Raji (cell line): Measurements from ENCODE around the gene IDH3A.

Experiments used
- POLR2A ChIP-seq: IDR thresholded peaks from 2 replicates; pipeline ENCODE4 v1.6.1; 2011; ENCODE audit warnings: low read depth, low read length, control low read depth; ENCODE audit not compliant: insufficient read depth

Gene IDH3A

DNA sequence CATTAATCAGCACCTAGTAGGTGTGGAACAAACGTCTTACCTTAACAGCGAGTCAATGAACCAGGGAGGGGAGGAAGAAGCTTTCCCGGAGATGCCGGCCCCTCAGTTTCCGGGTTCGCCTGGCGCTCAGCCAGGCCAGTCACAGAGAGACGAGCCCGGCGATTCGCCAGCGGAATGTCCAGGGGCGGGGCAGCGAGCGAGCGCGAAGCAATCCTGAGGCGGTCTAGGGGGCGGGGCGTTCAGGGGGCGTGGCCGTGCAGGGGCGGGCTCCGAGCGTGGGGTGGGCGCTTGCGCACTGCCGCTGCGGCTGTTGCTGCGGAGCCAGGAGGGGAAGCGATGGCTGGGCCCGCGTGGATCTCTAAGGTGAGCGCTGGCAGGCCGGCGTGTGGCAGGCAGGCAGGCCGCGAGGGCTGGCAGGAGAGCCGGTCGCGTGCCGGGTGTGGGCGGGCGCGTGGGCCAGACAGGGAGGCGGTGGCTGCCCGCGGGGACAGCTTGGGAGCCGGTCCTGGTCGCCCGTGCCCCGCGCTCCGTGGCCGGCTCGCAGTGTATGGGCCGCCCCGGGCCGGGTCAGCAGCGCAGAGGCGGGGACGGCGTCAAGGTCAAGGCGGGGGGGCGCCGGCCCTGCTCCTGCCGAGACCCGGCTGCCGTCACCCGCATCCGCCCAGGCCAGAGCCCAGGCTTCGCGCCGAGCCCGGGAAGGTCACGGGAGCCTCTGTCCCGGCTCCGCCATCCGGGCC lies at the start of gene IDH3A:
Gene IDH3A, plus strand, starts transcription at position 295 of the 737 bp plus-strand sequence. Its CDS starts 42 bp downstream, at position 337.
- TF ChIP-seq POLR2A: peak; percentile 96

DNA sequence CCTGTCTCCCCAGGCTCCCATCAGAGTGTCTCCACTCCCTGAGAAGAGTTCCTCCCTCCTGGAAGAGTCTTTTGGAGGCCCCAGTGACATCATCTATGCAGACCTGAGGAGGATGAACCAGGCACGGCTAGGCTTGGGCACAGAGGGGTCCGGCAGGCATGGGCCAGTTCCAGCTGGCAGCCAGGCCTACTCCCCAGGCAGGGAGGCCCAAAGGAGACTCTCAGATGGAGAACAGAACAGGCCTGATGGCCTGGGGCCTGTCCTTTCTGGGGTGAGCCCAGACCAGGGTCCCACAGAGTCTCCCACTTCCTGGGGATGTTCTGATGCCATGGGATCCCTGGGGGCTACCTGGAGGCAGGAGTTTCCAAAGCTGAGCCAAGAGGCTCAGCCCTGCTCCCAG lies 48.3 kb upstream of the IDH3A start:
- TF ChIP-seq POLR2A: no peak

DNA sequence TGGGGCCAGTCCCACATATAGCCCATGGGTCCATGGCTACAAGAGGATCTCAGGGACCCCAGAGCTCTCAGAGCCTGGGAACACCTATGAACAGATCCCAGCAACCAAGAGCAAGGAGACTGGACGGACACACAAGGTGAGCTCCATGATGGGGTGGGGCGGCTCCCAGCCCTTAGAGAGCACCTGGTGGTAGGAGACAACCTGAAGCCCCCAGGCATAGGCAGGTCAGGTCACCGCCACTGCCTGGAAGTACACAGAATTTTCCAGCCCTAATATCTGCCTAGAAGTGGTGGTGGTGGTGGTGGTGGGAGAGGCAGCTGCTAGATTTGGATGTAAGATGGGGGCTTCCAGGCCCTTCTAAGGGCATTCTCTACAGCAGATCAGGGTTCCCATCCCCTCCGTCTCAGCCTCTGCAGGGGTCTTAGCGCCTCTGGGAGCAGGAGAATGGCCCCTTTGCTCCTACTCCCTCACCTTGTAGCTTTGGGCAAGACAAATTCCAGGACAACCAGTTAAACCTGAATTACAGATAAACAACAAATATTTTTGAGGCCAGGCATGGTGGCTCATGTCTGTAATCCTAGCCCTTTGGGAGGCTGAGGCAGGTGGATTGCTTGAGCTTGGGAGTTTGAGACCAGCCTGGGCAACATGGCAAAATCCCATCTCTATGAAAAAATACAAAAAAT lies 47.6 kb upstream of the IDH3A start:
- no peak for TF ChIP-seq POLR2A

DNA sequence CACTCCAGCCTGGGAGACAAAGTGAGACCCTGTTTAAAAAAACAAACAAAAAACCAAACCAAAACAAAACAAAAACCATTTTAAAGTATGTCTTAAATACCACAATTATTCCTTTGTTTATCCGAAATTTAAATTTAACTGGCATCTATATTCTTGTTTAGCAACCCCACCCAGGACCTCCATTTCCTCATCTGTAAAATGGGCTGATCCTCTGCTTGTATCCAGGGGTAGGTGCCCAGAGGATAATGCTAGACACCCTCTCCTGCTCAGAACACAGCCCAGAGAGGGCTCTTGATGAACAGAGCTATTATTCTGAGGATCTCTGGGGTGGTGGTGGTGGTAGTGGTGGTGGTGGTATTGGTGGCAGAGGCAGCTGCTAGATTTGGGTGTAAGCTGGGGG lies 47.0 kb upstream of the IDH3A start:
- no peak for TF ChIP-seq POLR2A

DNA sequence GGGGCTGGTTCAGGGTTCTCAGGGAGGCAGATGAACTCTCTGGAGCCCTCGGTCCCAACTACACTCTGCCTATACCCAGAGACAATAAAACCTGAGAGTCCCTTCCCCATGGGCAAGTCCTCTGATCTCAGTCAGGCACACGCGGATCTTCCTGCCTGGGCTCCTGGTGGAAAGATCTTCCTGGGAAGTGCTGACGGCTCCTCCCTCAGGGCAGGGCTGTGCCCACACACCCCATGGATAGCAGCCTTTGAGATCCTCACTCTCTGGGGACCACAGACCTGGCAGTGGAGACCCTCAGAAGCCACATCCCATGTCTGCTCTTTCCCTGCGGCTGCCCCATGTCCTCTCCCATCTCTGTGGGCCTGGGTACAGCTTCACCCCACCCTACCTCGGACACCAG lies 46.4 kb upstream of the IDH3A start:
- no peak for TF ChIP-seq POLR2A

DNA sequence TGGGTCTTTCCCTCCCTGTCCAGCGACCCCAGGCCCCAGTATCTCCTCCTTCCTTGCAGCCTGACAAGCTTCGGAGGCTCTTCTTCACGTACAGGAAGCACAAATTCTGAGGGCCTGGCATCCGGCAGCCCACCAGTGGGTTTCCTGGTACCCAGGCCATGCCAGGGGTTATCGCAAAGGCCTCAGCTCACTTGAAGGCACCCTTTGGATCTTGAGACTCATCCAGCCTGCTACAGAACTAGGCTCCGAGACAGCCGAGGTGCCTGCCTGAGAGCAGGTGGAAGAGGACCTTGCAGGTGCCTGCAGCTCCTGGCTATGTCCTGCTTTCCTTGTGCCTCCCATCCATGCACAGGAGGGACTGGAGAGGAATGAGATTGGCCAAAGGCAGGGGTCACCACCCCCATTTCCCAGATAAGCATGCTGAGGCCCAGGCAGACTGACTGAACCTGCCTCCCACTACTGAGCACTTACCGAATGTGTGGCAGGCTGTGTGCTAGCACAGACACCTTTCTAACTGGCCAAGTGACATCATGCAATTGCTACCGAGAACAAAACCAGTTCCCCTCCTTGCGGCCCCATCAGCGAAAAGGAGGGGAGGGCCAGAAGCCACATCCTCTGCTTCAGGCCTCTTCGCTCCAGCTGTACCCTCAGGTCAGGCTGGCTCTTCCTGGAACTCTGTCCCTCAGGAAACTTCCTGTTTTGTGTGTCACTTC lies 45.6 kb upstream of the IDH3A start:
- no peak for TF ChIP-seq POLR2A

DNA sequence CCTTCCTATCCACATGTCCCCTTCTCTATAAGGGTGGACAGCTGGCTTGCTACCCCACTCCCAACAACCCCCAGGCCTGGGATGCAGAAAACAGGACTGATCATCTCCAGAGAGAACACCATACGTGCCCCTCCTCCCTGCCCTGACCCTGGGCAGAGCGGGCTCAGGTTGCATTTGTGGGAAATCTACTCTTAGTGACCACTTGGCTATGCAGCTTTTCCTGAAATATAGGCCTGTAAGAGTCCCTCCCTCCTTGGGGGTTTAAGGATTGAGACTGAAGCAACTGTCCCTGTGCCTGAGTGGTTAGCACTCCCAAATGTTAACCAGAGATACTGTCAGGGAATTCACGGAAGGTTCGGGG lies 45.1 kb upstream of the IDH3A start:
- TF ChIP-seq POLR2A: no peak

DNA sequence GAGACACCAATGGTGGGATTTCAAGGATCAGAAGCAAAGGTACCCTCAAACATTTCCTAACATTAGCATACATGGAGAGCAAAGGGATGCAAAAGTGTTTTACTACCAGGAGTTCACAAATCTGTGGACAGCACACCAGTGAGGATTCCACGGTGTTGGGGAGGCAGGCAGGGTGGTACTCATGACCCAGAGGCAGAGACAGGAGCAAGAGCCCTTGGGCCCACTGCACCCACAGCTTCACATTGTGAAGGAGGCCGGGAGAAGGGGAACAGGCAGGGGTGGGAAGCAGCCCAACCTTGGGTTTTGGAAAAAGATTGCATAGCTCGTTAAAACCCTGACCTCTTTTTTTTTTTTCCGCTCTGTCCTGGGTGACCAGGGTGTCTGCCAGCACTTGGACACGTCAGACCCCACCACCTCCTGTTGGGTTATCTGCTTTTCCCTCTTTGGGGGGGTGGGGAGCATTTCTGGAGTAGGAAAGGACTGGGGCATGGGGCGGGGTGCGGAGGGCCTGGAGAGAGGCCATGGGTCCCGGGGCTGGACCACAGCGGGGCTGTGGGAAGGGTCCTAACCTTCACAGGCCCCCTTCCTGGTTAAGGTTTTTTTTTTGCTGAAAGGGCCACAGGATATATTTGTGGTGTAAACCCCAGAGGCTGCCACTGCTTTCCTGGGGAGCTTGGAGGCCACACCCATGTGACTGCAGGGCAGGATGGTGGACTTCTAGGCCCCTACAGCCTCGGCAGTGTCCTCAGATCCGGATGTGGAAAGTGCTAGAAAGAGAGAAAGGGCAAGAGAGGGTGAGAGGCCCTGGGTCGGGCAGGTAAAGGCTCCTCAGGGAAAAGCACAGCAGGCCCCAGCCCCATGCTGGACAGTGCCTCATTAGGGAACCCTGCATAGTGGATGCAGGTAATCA lies 44.3 kb upstream of the IDH3A start:
- TF ChIP-seq POLR2A: no peak

DNA sequence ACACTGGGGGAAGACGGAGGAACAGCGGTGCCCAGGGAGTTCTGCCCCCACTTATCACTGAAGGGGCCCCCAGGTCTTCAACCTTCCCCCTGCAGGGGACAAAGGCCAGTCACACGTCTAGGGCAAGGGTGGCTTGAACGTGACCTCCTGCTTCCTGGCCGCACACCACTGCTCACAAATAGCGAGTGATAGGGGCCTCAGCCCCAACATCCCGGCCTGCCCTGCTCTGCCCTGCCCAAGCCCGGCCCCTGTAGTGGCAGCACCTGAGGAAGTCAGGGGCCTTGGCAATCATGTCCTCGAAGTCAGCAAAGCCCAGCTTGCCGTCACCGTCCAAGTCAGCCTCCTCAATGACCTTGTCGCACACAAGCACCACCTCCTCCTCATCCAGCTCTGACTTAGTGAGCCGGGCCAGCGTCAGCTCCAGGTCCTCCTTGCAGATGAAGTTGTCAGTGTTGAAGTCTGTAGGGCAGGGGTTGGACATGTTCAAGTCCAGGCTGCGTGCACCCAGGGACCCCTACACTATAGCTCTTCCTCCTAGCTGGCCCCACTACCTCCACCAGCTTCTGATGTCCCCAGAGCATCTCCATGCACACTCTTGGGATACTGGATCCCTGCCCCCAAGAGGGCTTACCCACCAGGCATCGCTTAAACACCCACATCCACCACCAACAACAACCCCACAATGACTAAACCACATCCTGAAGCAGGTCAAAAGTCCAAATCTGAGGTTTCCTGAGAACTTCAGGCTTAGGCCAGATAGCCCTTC lies 43.5 kb upstream of the IDH3A start:
- TF ChIP-seq POLR2A: no peak

DNA sequence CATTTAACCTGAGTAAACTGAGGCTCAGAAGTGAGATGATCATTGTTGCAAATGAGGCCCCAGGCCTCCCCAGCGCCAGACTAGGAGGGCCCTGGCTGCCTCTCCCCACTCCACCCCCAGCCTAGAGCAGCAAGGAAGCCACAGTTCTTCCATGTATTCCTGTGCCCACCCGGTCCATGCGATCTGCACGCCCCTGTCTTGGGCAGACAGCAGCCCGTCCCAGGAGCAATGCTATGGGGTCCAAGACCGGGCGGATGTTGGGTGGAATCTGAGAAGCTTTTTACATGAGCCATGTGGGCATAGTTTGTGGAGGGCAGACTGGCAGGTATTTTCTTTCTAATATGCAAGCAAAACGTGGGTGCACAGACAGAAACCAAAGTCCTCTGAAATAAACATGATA lies 41.7 kb upstream of the IDH3A start:
- no peak for TF ChIP-seq POLR2A

DNA sequence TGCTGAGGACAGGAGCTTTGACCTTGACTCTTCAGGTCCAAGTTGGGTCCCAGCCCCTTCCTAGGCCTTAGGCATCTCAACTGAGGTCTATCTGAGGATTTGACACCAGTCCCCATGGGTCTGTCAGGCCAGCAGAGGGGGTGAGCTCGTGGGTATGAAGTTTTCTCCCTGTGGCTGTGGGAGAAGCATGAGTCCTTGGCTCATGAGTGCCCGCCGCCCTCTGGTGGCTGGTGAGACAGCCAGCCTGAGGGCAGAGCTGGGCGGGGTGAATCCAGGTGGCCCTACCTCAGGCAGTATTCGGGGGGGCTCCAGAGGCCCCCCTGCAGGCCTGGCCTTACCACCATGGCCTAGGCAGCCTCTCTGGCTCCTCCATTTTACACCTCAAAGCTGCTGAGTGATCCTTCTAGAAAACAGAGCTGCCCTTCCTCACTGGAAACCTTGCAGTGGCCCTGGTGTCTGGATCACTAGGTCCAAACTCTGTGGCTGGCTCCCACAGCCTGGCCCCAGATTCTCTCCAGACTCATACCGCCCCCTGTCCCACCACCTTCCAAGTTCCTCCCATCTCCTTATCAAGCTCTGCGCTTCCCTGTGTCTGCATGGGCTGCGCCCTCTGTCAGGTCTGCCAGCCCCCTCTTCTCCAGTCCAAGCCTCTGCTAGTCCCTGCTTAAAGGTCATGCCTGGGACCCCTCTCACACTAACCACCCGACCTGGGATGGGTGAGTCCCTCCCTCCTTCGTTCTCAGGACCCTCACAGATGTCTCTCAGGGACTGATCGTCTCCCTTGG lies 40.7 kb upstream of the IDH3A start:
- no peak for TF ChIP-seq POLR2A

DNA sequence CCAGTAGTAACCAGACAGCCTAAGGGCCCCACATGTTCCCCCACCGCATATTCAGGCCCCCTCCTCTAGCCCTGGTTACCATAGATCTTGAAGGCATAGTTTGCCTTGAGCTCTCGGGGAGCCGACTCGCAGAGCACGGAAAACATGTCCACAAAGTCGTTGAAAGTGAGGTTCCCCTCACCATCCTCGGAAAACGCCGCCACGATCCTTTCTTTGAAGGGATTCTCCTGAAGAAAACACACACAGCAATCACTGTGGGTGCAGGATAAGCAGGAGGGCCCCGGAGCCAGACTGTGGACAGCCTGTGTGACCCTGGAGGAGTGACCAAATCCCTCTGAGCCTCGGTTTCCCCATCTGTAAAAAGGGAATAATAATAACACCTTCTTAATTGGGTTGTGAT lies 40.0 kb upstream of the IDH3A start:
- TF ChIP-seq POLR2A: no peak

DNA sequence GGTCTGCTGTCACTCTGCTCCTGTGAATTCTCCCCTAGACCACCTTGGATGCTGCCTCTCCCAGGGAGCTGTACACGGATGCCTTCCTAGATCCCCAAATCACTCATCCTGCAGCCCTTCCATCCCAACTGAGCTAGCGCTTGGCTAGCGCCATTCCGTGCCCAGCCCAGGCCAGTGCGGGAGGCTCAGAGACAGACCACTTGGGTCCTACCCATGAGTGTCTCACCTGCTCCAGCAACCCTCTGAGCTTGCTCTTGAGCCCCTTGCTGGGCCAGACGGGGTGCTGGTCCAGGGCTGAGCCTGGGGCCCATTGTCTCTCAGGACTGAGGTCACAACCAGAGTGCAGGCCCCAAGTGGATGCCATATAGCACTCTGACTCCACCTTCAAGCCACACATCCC lies 39.1 kb upstream of the IDH3A start:
- no peak for TF ChIP-seq POLR2A
